HepG2 (cell line): ENCODE results near the gene SUPT4H1. TPM values are rescaled to one million over a fixed set of nuclear protein-coding genes. Genes with fewer than 3 reads are reported as not detected.
A peak's percentile ranks its signal among the peaks of the same experiment; 100 is the strongest.

Experiments
- ARHGAP35 ChIP-seq: sonication (generic); formaldehyde crosslinking; IDR thresholded peaks from 2 replicates; pipeline ENCODE4 v1.9.0; 2022; ENCODE audit warnings: mild to moderate bottlenecking, inconsistent platforms, moderate library complexity, missing genetic modification reagents, borderline replicate concordance
- ATF2 ChIP-seq: sonication (generic); formaldehyde crosslinking; IDR thresholded peaks from 2 replicates; pipeline ENCODE4 v1.4.0; 2020; ENCODE audit warnings: missing genetic modification reagents
- CBX1 ChIP-seq: IDR thresholded peaks from one replicate; pipeline ENCODE4 v1.6.1; 2016; ENCODE audit warnings: antibody characterized with exemption, low read depth
- E2F5 ChIP-seq: sonication (generic); formaldehyde crosslinking; conservative IDR thresholded peaks from 2 replicates; pipeline ENCODE4 v1.4.0; 2020; ENCODE audit warnings: missing genetic modification reagents
- ELF3 ChIP-seq: IDR thresholded peaks from 2 replicates; pipeline ENCODE4 v1.6.1; 2016; ENCODE audit warnings: missing genetic modification reagents, missing compliant biosample characterization
- FOXK2 ChIP-seq: fragments of 450-650 bp; IDR thresholded peaks from 2 replicates; pipeline ENCODE4 v1.6.1; 2016
- FUBP1 ChIP-seq: sonication (generic); formaldehyde crosslinking; IDR thresholded peaks from 2 replicates; pipeline ENCODE4 v1.5.1; 2020; ENCODE audit warnings: missing genetic modification reagents, mild to moderate bottlenecking, borderline replicate concordance
- HDAC1 ChIP-seq: sonication (generic); formaldehyde crosslinking; IDR thresholded peaks from 2 replicates; pipeline ENCODE4 v1.5.1; 2020; ENCODE audit warnings: mild to moderate bottlenecking, missing genetic modification reagents
- MXD1 ChIP-seq: sonication (generic); formaldehyde crosslinking; IDR thresholded peaks from 2 replicates; pipeline ENCODE4 v1.4.0; 2020; ENCODE audit warnings: mild to moderate bottlenecking, missing genetic modification reagents
- SIX4 ChIP-seq: sonication (generic); formaldehyde crosslinking; IDR thresholded peaks from 2 replicates; pipeline ENCODE4 v1.4.0; 2020; ENCODE audit warnings: missing genetic modification reagents
- SOX13 ChIP-seq, 3 experiments: fragments of 450-650 bp in 1 of 3; sonication (generic) in 1 of 3; formaldehyde crosslinking in 1 of 3; IDR thresholded peaks in 2 of 3; conservative IDR thresholded peaks in 1 of 3; 2 replicates each; pipeline versions ENCODE4 v1.5.0 to v1.6.1; 2016 to 2020; ENCODE audit warnings: antibody characterized with exemption in 1 of 3, mild to moderate bottlenecking in 1 of 3, missing compliant biosample characterization in 1 of 3, missing genetic modification reagents in 1 of 3, moderate library complexity in 1 of 3
- TBL1XR1 ChIP-seq: fragments of 150-350 bp; IDR thresholded peaks from 2 replicates; pipeline ENCODE4 v1.6.1; 2014; ENCODE audit warnings: borderline replicate concordance, low read length; ENCODE audit not compliant: partially characterized antibody
- ZFAT ChIP-seq: sonication (generic); formaldehyde crosslinking; conservative IDR thresholded peaks from 2 replicates; pipeline ENCODE4 v1.8.1; 2023; ENCODE audit warnings: missing genetic modification reagents, inconsistent platforms
- ZNF260 ChIP-seq: sonication (generic); formaldehyde crosslinking; IDR thresholded peaks from 2 replicates; pipeline ENCODE4 v1.4.0; 2020; ENCODE audit warnings: missing genetic modification reagents, low read depth, mild to moderate bottlenecking, borderline replicate concordance
- ZNF274 ChIP-seq: sonication (generic); formaldehyde crosslinking; IDR thresholded peaks from 2 replicates; pipeline ENCODE4 v1.5.1; 2020; ENCODE audit warnings: mild to moderate bottlenecking, missing genetic modification reagents
- ZNF329 ChIP-seq: sonication (generic); formaldehyde crosslinking; IDR thresholded peaks from 2 replicates; pipeline ENCODE4 v1.9.0; 2021; ENCODE audit warnings: low read depth, mild to moderate bottlenecking, missing genetic modification reagents
- ZNF337 ChIP-seq: sonication (generic); formaldehyde crosslinking; IDR thresholded peaks from 2 replicates; pipeline ENCODE4 v1.5.1; 2020; ENCODE audit warnings: missing genetic modification reagents, low read depth, mild to moderate bottlenecking, borderline replicate concordance
- ZNF550 ChIP-seq: sonication (generic); formaldehyde crosslinking; IDR thresholded peaks from 2 replicates; pipeline ENCODE4 v1.4.0; 2020; ENCODE audit warnings: mild to moderate bottlenecking, missing genetic modification reagents, borderline replicate concordance
- ZNF615 ChIP-seq: sonication (generic); formaldehyde crosslinking; IDR thresholded peaks from 2 replicates; pipeline ENCODE4 v1.5.0; 2020; ENCODE audit warnings: mild to moderate bottlenecking, missing genetic modification reagents, borderline replicate concordance
- ZNF619 ChIP-seq: sonication (generic); formaldehyde crosslinking; IDR thresholded peaks from 2 replicates; pipeline ENCODE4 v1.4.0; 2020; ENCODE audit warnings: mild to moderate bottlenecking, missing genetic modification reagents
- ZNF75D ChIP-seq: sonication (generic); formaldehyde crosslinking; IDR thresholded peaks from 2 replicates; pipeline ENCODE4 v1.8.1; 2023; ENCODE audit warnings: missing genetic modification reagents, mild to moderate bottlenecking, borderline replicate concordance
- ZNF781 ChIP-seq: sonication (generic); formaldehyde crosslinking; IDR thresholded peaks from 2 replicates; pipeline ENCODE4 v1.5.1; 2020; ENCODE audit warnings: borderline replicate concordance, mild to moderate bottlenecking, missing genetic modification reagents; ENCODE audit errors: not compliant biosample characterization
- polyA plus RNA-seq, 8 experiments: library from polyadenylated mRNA; depleted of rRNA in 3 of 8; stranded (reverse) in 7 of 8; unstranded in 1 of 8; fragments of >200 nt; fragmentation: Illumina TruSeq in 4 of 8; extraction: Trizol in 4 of 8; gene quantifications; 2 replicates each; pipeline versions ENCODE4 v1.2.1 to v1.2.3, GENCODE V29; 2011 to 2016; ENCODE audit warnings: low read depth in 4 of 8, missing spikeins in 1 of 8, mixed read lengths in 1 of 8; ENCODE audit not compliant: insufficient read depth in 1 of 8
- total RNA-seq, 5 experiments: library from RNA; depleted of rRNA; stranded (reverse); fragments of >200 nt; fragmentation: Illumina TruSeq; extraction: Trizol; gene quantifications; 2 replicates each; pipeline ENCODE4 v1.2.3, GENCODE V29; 2016; ENCODE audit warnings: low read depth in 1 of 5

Gene SUPT4H1
- total and polyA plus RNA-seq, 2 of the 13 experiments (the other 11 are each of a cell fraction or from before 2014, with no cell fraction given) = 155 to 244 TPM

GRCh38 chr17:58351831-58352595 is at the start of gene SUPT4H1 (continued):
- TF ChIP-seq FUBP1 = no peak; the same call in 1 of the 2 replicates
- 0 out of 2 replicates have a peak, but pooled peaks have one; percentile 66 for TF ChIP-seq ZNF550 (CRISPR knock-in tag)
- no peak for TF ChIP-seq CBX1
- TF ChIP-seq E2F5 = peak; percentile 84; the same call in 1 of the 2 replicates
- peak; percentile 98 for TF ChIP-seq ELF3 (CRISPR knock-in tag)
- TF ChIP-seq ZNF337 (CRISPR knock-in tag) = peak; percentile 92; the same call in 1 of the 2 replicates
- peak; percentile 96; the same call in 1 of the 2 replicates for TF ChIP-seq ZNF619 (CRISPR knock-in tag)
- TF ChIP-seq ARHGAP35 (CRISPR knock-in tag) = no peak; the same call in 1 of the 2 replicates
- peak; percentile 10; the same call in 1 of the 2 replicates for TF ChIP-seq SOX13 (IDR thresholded peaks at IDR 0.05)
- TF ChIP-seq SOX13 (CRISPR knock-in tag; conservative IDR thresholded peaks at IDR 0.05 in 1 of 2, IDR thresholded peaks at IDR 0.05 in 1 of 2) = peak in 1 of 2 experiments; percentile 78; a peak in 1 of 4 replicates
- no peak for TF ChIP-seq ZNF260 (CRISPR knock-in tag)
- TF ChIP-seq MXD1 (CRISPR knock-in tag) = peak; percentile 72; the same call in 1 of the 2 replicates
- TF ChIP-seq ZNF781 (CRISPR knock-in tag) = peak; percentile 86
- TF ChIP-seq ZNF274 (CRISPR knock-in tag) = peak; percentile 92
- peak; percentile 97 for TF ChIP-seq FOXK2
- TF ChIP-seq TBL1XR1 = peak; percentile 84
- no peak; the same call in 1 of the 2 replicates for TF ChIP-seq ZNF329 (CRISPR knock-in tag)
- TF ChIP-seq ZNF615 (CRISPR knock-in tag) = peak; percentile 18; the same call in 1 of the 2 replicates
- TF ChIP-seq SIX4 (CRISPR knock-in tag) = peak; percentile 53
- TF ChIP-seq ZNF75D = no peak
- TF ChIP-seq ZFAT (CRISPR knock-in tag) = no peak
- peak; percentile 62 for TF ChIP-seq ATF2 (CRISPR knock-in tag)
- peak; percentile 88 for TF ChIP-seq HDAC1 (CRISPR knock-in tag)
